GM12892 (cell line): ENCODE data around the gene POP7.

Experiments used
- DNase-seq: peaks from one replicate; pipeline ENCODE4 v3.0.0; 2011; ENCODE audit not compliant: insufficient read length
- FAIRE-seq: peaks from 2 replicates; lab custom pipeline; 2011; peaks lifted over from hg19 to GRCh38; lab: Jason Lieb, UNC
- POLR2A ChIP-seq: IDR thresholded peaks from 2 replicates; pipeline ENCODE4 v1.6.1; 2011; ENCODE audit warnings: low read depth, low read length, control low read depth
- POLR2AphosphoS5 ChIP-seq: IDR thresholded peaks from 2 replicates; pipeline ENCODE4 v1.6.1; 2011; ENCODE audit warnings: low read depth, low read length, control low read depth
- TAF1 ChIP-seq: IDR thresholded peaks from 2 replicates; pipeline ENCODE4 v1.6.1; 2011; ENCODE audit warnings: low read depth, mild to moderate bottlenecking, control low read depth, low read length, borderline replicate concordance

The POP7 gene

GRCh38 chr7:100736671-100737070 is 30.8 kb downstream of the POP7 start:
- FAIRE-seq: no peak
- DNase-seq: no peak
- no peak for TF ChIP-seq POLR2AphosphoS5
- no peak for TF ChIP-seq POLR2A
- TF ChIP-seq TAF1: no peak

- DNase-seq (no peak), FAIRE-seq (no peak)
- no peak for TF ChIP-seq POLR2AphosphoS5
- no peak for TF ChIP-seq POLR2A
- TF ChIP-seq TAF1: no peak
Observed at GRCh38 chr7:100739934-100740333, 34.0 kb downstream of the POP7 start.

- DNase-seq: no peak
- FAIRE-seq: no peak
- no peak for TF ChIP-seq POLR2A
- TF ChIP-seq TAF1: no peak
- TF ChIP-seq POLR2AphosphoS5: no peak
Observed at GRCh38 chr7:100744605-100745004, 38.7 kb downstream of the POP7 start.

GRCh38 chr7:100745184-100745583 is 39.3 kb downstream of the POP7 start:
- no peak for TF ChIP-seq POLR2AphosphoS5
- TF ChIP-seq POLR2A: no peak
- no peak for TF ChIP-seq TAF1
- DNase-seq (no peak), FAIRE-seq (no peak)

GRCh38 chr7:100752994-100753393 is 47.1 kb downstream of the POP7 start:
- no peak for DNase-seq
- FAIRE-seq: no peak
- TF ChIP-seq POLR2AphosphoS5 (no peak), TAF1 (no peak), POLR2A (no peak)

GRCh38 chr7:100753750-100754149 is 47.8 kb downstream of the POP7 start:
- FAIRE-seq (no peak), DNase-seq (no peak)
- no peak for TF ChIP-seq POLR2A
- no peak for TF ChIP-seq TAF1
- no peak for TF ChIP-seq POLR2AphosphoS5
